ENCODE measurements around the gene PRKG1. TPM values are rescaled to one million over a fixed set of nuclear protein-coding genes. Genes with fewer than 3 reads are reported as not detected.

PRKG1 gene
- total RNA-seq, 1 donor from 2014 or later, result 50.2 TPM

GRCh38 chr10:51706225-51706624, 631.9 kb downstream of the PRKG1 start:
- no peak overlapping the region for H3K4me3 ChIP-seq
- DNase-seq (ENCODE audit: low spot score in 2 of 2), result peak; percentile 75 to 97
- intact Hi-C loops (cut with DNase I), result loop anchor here (5.0 to 10.0 kb wide), 4 partner anchors 81 to 704 kb away; no protein-coding TSS in a partner anchor
- TF ChIP-seq CTCF (IDR thresholded peaks at IDR 0.05), result no peak
- no peaks in the 10 kb centered on the region for H3K36me3 ChIP-seq
- no peaks in the 10 kb centered on the region for H3K9me3 ChIP-seq
- peaks cover 4 to 47% of the 10 kb centered on the region in 2 donors for H3K4me1 ChIP-seq
- H3K27ac ChIP-seq, result peak overlapping the region; percentile 88 to 92
- H3K27me3 ChIP-seq, result no peaks in the 10 kb centered on the region

GRCh38 chr10:51707392-51707791, 633.1 kb downstream of the PRKG1 start:
- intact Hi-C loops (cut with DNase I), result loop anchor here (5.0 to 10.0 kb wide), 4 partner anchors 80 to 705 kb away; no protein-coding TSS in a partner anchor
- peak overlapping the region; percentile 88 to 92 for H3K27ac ChIP-seq
- TF ChIP-seq CTCF (IDR thresholded peaks at IDR 0.05), result no peak
- H3K4me1 ChIP-seq, result peaks cover 4 to 47% of the 10 kb centered on the region in 2 donors
- H3K27me3 ChIP-seq, result no peaks in the 10 kb centered on the region
- no peak for DNase-seq (ENCODE audit: low spot score in 2 of 2)
- no peak overlapping the region for H3K4me3 ChIP-seq
- no peaks in the 10 kb centered on the region for H3K36me3 ChIP-seq
- H3K9me3 ChIP-seq, result no peaks in the 10 kb centered on the region

GRCh38 chr10:51707821-51708424, 633.6 kb downstream of the PRKG1 start:
- peaks cover 4 to 43% of the 10 kb centered on the region in 2 donors for H3K4me1 ChIP-seq
- intact Hi-C loops (cut with DNase I), result loop anchor here (5.0 to 10.0 kb wide), 4 partner anchors 79 to 706 kb away; no protein-coding TSS in a partner anchor
- H3K36me3 ChIP-seq, result no peaks in the 10 kb centered on the region
- no peak for DNase-seq (ENCODE audit: low spot score in 2 of 2)
- no peak overlapping the region for H3K4me3 ChIP-seq
- no peaks in the 10 kb centered on the region for H3K27me3 ChIP-seq
- H3K27ac ChIP-seq, result peak overlapping the region; percentile 88 to 92
- no peaks in the 10 kb centered on the region for H3K9me3 ChIP-seq
- no peak for TF ChIP-seq CTCF (IDR thresholded peaks at IDR 0.05)

GRCh38 chr10:51708609-51709008, 634.3 kb downstream of the PRKG1 start:
- Histone ChIP-seq H3K4me3 (no peak overlapping the region), H3K27me3 (no peaks in the 10 kb centered on the region), H3K36me3 (no peaks in the 10 kb centered on the region), H3K27ac (peak overlapping the region; percentile 88 to 92), H3K9me3 (no peaks in the 10 kb centered on the region), H3K4me1 (peaks cover 4 to 42% of the 10 kb centered on the region in 2 donors)
- no peak for TF ChIP-seq CTCF (IDR thresholded peaks at IDR 0.05)
- intact Hi-C loops (cut with DNase I), result loop anchor here (5.0 to 10.0 kb wide), 4 partner anchors 79 to 706 kb away; no protein-coding TSS in a partner anchor
- DNase-seq (ENCODE audit: low spot score in 2 of 2), result no peak

- H3K4me3 ChIP-seq, result no peak overlapping the region
- H3K36me3 ChIP-seq, result no peaks in the 10 kb centered on the region
- no peaks in the 10 kb centered on the region for H3K9me3 ChIP-seq
- H3K4me1 ChIP-seq, result peaks cover 4 to 42% of the 10 kb centered on the region in 2 donors
- peak overlapping the region; percentile 88 to 92 for H3K27ac ChIP-seq
- DNase-seq (ENCODE audit: low spot score in 2 of 2), result no peak
- no peak for TF ChIP-seq CTCF (IDR thresholded peaks at IDR 0.05)
- intact Hi-C loops (cut with DNase I), result loop anchor here (5.0 to 10.0 kb wide), 4 partner anchors 78 to 707 kb away; no protein-coding TSS in a partner anchor
- H3K27me3 ChIP-seq, result no peaks in the 10 kb centered on the region
Measured at GRCh38 chr10:51709324-51709972, 635.2 kb downstream of the PRKG1 start.
